GM19099 (cell line): ENCODE results near the gene TTC39A.

Source experiments
- POLR2A ChIP-seq: IDR thresholded peaks from 3 replicates; pipeline ENCODE4 v1.6.1; 2011; ENCODE audit warnings: low read depth; ENCODE audit not compliant: insufficient read length; ENCODE audit errors: extremely low read depth

The TTC39A gene

GRCh38 chr1:51330331-51331201, at the start of gene TTC39A:
Gene TTC39A, minus strand, starts transcription at chr1:51330562. Its CDS starts 85 bp downstream, at chr1:51330477.
- no peak for TF ChIP-seq POLR2A

GRCh38 chr1:51378871-51379270, 48.5 kb upstream of the TTC39A start:
- TF ChIP-seq POLR2A = no peak

- TF ChIP-seq POLR2A = no peak
These were observed 43.5 kb upstream of the TTC39A start for GRCh38 chr1:51373898-51374297.

GRCh38 chr1:51372561-51372960, 42.2 kb upstream of the TTC39A start:
- TF ChIP-seq POLR2A = no peak

GRCh38 chr1:51369171-51369570, 38.8 kb upstream of the TTC39A start:
- no peak for TF ChIP-seq POLR2A

- TF ChIP-seq POLR2A = no peak
These were observed 35.4 kb upstream of the TTC39A start for GRCh38 chr1:51365774-51366173.

GRCh38 chr1:51359879-51360278, 29.5 kb upstream of the TTC39A start:
- no peak for TF ChIP-seq POLR2A

GRCh38 chr1:51355382-51355781, 25.0 kb upstream of the TTC39A start:
- TF ChIP-seq POLR2A = no peak

- no peak for TF ChIP-seq POLR2A
These were observed 24.1 kb upstream of the TTC39A start for GRCh38 chr1:51354416-51354815.

- no peak for TF ChIP-seq POLR2A
These were observed 21.5 kb upstream of the TTC39A start for GRCh38 chr1:51351907-51352306.

- TF ChIP-seq POLR2A = no peak
These were observed 19.5 kb upstream of the TTC39A start for GRCh38 chr1:51349862-51350261.

- no peak for TF ChIP-seq POLR2A
These were observed 17.8 kb upstream of the TTC39A start for GRCh38 chr1:51348147-51348527.

GRCh38 chr1:51347398-51348146, 17.2 kb upstream of the TTC39A start:
- no peak for TF ChIP-seq POLR2A

- TF ChIP-seq POLR2A = no peak
These were observed 16.0 kb upstream of the TTC39A start for GRCh38 chr1:51346086-51346942.

GRCh38 chr1:51345300-51345687, 14.9 kb upstream of the TTC39A start:
- TF ChIP-seq POLR2A = no peak
